Effector memory CD8-positive, alpha-beta T cell (primary cell): Measurements from ENCODE around the gene TLN1.

ENCODE experiments used
- ATAC-seq: fragments of 150-1000 bp; cut with Tn5 transposase; replicated peaks from 2 replicates; pipeline ENCODE4 v1.10.0; 2021; ENCODE audit warnings: mild to moderate bottlenecking, moderate library complexity
- DNase-seq, 3 experiments: peaks; one replicate each; pipeline ENCODE4 v3.0.0; 2021
- H3K27ac Mint-ChIP-seq, 2 donors: one replicate each; pipeline ENCODE4 v1.8.0; 2022; ENCODE audit warnings: mild to moderate bottlenecking in 2 of 2, mixed read lengths in 2 of 2, moderate library complexity in 2 of 2
- H3K27me3 Mint-ChIP-seq, 2 donors: one replicate each; pipeline ENCODE4 v1.8.0; 2022; ENCODE audit warnings: mixed read lengths in 2 of 2
- H3K36me3 Mint-ChIP-seq: one replicate; pipeline ENCODE4 v1.8.0; 2022; ENCODE audit warnings: mild to moderate bottlenecking, moderate library complexity, mixed read lengths; ENCODE audit not compliant: insufficient read depth
- H3K4me1 Mint-ChIP-seq, 2 donors: one replicate each; pipeline ENCODE4 v1.8.0; 2022; ENCODE audit warnings: low read depth in 2 of 2, mixed read lengths in 2 of 2
- H3K4me3 Mint-ChIP-seq, 2 donors: one replicate each; pipeline ENCODE4 v1.8.0; 2022; ENCODE audit warnings: mild to moderate bottlenecking in 2 of 2, mixed read lengths in 2 of 2, moderate library complexity in 2 of 2
- H3K9me3 Mint-ChIP-seq, 2 donors: one replicate each; pipeline ENCODE4 v1.8.0; 2022; ENCODE audit warnings: mixed read lengths in 2 of 2

TLN1 gene

DNA sequence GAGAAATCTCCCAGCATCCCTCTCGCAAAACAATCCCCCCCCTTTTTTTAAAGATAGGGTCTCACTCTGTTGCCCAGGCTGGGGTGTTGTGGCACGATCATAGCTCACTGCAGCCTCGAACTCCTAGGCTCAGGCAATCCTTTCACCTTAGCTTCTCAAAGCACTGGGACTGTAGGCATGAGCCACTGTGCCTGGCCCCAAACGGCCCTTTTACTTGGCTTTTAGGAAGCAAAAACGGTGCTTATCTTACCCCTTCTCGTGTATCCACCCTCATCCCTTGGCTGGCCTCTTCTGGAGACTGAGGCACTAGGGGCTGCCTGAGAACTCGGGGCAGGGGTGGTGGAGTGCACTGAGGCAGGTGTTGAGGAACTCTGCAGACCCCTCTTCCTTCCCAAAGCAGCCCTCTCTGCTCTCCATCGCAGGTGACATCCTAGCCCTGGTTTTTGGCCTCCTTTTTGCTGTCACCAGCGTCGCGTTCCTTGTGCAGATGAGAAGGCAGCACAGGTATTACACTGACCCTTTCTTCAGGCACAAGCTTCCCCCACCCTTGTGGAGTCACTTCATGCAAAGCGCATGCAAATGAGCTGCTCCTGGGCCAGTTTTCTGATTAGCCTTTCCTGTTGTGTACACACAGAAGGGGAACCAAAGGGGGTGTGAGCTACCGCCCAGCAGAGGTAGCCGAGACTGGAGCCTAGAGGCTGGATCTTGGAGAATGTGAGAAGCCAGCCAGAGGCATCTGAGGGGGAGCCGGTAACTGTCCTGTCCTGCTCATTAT lies 51.5 kb downstream of the TLN1 start:
- peaks cover 8% of the 10 kb centered on the region for H3K36me3 Mint-ChIP-seq
- DNase-seq (no peak), ATAC-seq (no peak)
- peaks cover 0 to 8% of the 10 kb centered on the region in 2 donors for H3K27me3 Mint-ChIP-seq
- no peaks in the 10 kb centered on the region for H3K9me3 Mint-ChIP-seq
- H3K4me1 Mint-ChIP-seq: peaks cover 4 to 11% of the 10 kb centered on the region in 2 donors
- no peak overlapping the region for H3K27ac Mint-ChIP-seq
- H3K4me3 Mint-ChIP-seq: no peak overlapping the region

DNA sequence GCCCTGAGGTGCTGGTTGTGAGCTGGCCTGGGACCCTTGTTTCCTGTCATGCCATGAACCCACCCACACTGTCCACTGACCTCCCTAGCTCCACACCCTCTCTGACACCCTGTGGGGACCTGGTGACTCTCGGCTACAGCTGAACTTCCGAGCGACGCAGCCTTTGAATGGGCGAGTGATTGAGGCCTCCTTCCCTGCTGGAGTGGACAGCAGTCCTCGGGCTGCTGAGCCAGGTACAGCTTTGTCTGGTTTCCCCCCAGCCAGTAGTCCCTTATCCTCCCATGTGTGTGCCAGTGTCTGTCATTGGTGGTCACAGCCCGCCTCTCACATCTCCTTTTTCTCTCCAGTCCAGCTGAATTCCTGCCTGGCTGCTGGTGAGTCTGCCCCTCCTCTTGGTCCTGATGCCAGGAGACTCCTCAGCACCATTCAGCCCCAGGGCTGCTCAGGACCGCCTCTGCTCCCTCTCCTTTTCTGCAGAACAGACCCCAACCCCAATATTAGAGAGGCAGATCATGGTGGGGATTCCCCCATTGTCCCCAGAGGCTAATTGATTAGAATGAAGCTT lies 52.1 kb downstream of the TLN1 start:
- Mint-ChIP-seq H3K4me1 (peaks cover 4 to 11% of the 10 kb centered on the region in 2 donors), H3K27ac (no peak overlapping the region), H3K27me3 (peaks cover 0 to 11% of the 10 kb centered on the region in 2 donors), H3K4me3 (no peak overlapping the region), H3K36me3 (peaks cover 6% of the 10 kb centered on the region), H3K9me3 (no peaks in the 10 kb centered on the region)
- no peak for ATAC-seq
- no peak for DNase-seq

DNA sequence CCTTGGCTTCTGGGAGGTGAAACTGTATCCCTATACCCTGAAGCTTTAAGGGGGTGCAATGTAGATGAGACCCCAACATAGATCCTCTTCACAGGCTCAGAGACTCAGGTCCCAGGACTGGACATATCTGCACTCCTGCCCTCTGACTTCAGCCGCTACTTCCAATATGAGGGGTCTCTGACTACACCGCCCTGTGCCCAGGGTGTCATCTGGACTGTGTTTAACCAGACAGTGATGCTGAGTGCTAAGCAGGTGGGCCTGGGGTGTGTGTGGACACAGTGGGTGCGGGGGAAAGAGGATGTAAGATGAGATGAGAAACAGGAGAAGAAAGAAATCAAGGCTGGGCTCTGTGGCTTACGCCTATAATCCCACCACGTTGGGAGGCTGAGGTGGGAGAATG lies 52.9 kb downstream of the TLN1 start:
- H3K36me3 Mint-ChIP-seq: peaks cover 3% of the 10 kb centered on the region
- DNase-seq (no peak), ATAC-seq (no peak)
- peaks cover 0 to 18% of the 10 kb centered on the region in 2 donors for H3K27me3 Mint-ChIP-seq
- no peaks in the 10 kb centered on the region for H3K9me3 Mint-ChIP-seq
- peak overlapping the region in 1 of 2 donors; percentile 55 for H3K27ac Mint-ChIP-seq
- no peak overlapping the region for H3K4me3 Mint-ChIP-seq
- peaks cover 4 to 16% of the 10 kb centered on the region in 2 donors for H3K4me1 Mint-ChIP-seq

DNA sequence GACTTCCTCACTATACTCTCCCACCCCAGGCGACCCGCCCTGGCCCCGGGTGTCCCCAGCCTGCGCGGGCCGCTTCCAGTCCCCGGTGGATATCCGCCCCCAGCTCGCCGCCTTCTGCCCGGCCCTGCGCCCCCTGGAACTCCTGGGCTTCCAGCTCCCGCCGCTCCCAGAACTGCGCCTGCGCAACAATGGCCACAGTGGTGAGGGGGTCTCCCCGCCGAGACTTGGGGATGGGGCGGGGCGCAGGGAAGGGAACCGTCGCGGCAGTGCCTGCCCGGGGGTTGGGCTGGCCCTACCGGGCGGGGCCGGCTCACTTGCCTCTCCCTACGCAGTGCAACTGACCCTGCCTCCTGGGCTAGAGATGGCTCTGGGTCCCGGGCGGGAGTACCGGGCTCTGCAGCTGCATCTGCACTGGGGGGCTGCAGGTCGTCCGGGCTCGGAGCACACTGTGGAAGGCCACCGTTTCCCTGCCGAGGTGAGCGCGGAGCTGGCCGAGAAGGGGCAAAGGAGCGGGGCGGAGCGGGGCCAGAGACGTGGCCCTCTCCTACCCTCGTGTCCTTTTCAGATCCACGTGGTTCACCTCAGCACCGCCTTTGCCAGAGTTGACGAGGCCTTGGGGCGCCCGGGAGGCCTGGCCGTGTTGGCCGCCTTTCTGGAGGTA lies 56.1 kb downstream of the TLN1 start:
- no peaks in the 10 kb centered on the region for H3K9me3 Mint-ChIP-seq
- ATAC-seq: peak; percentile 63

DNA sequence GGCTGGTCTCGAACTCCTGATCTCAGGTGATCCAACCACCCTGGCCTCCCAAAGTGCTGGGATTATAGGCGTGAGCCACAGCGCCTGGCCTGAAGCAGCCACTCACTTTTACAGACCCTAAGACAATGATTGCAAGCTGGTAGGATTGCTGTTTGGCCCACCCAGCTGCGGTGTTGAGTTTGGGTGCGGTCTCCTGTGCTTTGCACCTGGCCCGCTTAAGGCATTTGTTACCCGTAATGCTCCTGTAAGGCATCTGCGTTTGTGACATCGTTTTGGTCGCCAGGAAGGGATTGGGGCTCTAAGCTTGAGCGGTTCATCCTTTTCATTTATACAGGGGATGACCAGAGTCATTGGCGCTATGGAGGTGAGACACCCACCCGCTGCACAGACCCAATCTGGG lies 56.8 kb downstream of the TLN1 start:
- H3K27ac Mint-ChIP-seq: no peak overlapping the region
- no peaks in the 10 kb centered on the region for H3K9me3 Mint-ChIP-seq
- no peak for DNase-seq
- peaks cover 4 to 11% of the 10 kb centered on the region in 2 donors for H3K4me1 Mint-ChIP-seq
- H3K4me3 Mint-ChIP-seq: peak overlapping the region; percentile 27 to 82
- no peaks in the 10 kb centered on the region for H3K36me3 Mint-ChIP-seq
- peaks cover 0 to 20% of the 10 kb centered on the region in 2 donors for H3K27me3 Mint-ChIP-seq
- peak; percentile 7 for ATAC-seq

More for the DNA sequence above, 56.1 kb downstream of the TLN1 start:
- Mint-ChIP-seq H3K36me3 (no peaks in the 10 kb centered on the region), H3K4me3 (peak overlapping the region; percentile 69 to 82), H3K4me1 (peaks cover 4 to 11% of the 10 kb centered on the region in 2 donors), H3K27ac (no peak overlapping the region), H3K27me3 (peaks cover 0 to 20% of the 10 kb centered on the region in 2 donors)
- no peak for DNase-seq

DNA sequence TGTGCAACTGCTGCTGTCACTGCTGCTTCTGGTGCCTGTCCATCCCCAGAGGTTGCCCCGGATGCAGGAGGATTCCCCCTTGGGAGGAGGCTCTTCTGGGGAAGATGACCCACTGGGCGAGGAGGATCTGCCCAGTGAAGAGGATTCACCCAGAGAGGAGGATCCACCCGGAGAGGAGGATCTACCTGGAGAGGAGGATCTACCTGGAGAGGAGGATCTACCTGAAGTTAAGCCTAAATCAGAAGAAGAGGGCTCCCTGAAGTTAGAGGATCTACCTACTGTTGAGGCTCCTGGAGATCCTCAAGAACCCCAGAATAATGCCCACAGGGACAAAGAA lies 58.0 kb downstream of the TLN1 start:
- ATAC-seq (no peak), DNase-seq (no peak)
- H3K9me3 Mint-ChIP-seq: no peaks in the 10 kb centered on the region
- peak overlapping the region in 1 of 2 donors; percentile 38 for H3K27ac Mint-ChIP-seq
- H3K4me3 Mint-ChIP-seq: peak overlapping the region; percentile 27 to 40
- no peaks in the 10 kb centered on the region for H3K36me3 Mint-ChIP-seq
- peaks cover 4 to 10% of the 10 kb centered on the region in 2 donors for H3K4me1 Mint-ChIP-seq
- peaks cover 0 to 20% of the 10 kb centered on the region in 2 donors for H3K27me3 Mint-ChIP-seq

DNA sequence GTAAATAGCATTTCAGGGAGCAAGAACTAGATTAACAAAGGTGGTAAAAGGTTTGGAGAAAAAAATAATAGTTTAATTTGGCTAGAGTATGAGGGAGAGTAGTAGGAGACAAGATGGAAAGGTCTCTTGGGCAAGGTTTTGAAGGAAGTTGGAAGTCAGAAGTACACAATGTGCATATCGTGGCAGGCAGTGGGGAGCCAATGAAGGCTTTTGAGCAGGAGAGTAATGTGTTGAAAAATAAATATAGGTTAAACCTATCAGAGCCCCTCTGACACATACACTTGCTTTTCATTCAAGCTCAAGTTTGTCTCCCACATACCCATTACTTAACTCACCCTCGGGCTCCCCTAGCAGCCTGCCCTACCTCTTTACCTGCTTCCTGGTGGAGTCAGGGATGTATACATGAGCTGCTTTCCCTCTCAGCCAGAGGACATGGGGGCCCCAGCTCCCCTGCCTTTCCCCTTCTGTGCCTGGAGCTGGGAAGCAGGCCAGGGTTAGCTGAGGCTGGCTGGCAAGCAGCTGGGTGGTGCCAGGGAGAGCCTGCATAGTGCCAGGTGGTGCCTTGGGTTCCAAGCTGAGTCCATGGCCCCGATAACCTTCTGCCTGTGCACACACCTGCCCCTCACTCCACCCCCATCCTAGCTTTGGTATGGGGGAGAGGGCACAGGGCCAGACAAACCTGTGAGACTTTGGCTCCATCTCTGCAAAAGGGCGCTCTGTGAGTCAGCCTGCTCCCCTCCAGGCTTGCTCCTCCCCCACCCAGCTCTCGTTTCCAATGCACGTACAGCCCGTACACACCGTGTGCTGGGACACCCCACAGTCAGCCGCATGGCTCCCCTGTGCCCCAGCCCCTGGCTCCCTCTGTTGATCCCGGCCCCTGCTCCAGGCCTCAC lies 58.6 kb downstream of the TLN1 start, which contains the start of gene CA9:
CA9 (plus strand) TSS at position 797 of the 893 bp plus-strand sequence; CDS start at position 829, 32 bp downstream.
- H3K27ac Mint-ChIP-seq: peak within 1 kb of the TSS in 1 of 2 donors; percentile 38
- ATAC-seq: no peak
- H3K36me3 Mint-ChIP-seq: no peaks in the 10 kb centered on the region

DNA sequence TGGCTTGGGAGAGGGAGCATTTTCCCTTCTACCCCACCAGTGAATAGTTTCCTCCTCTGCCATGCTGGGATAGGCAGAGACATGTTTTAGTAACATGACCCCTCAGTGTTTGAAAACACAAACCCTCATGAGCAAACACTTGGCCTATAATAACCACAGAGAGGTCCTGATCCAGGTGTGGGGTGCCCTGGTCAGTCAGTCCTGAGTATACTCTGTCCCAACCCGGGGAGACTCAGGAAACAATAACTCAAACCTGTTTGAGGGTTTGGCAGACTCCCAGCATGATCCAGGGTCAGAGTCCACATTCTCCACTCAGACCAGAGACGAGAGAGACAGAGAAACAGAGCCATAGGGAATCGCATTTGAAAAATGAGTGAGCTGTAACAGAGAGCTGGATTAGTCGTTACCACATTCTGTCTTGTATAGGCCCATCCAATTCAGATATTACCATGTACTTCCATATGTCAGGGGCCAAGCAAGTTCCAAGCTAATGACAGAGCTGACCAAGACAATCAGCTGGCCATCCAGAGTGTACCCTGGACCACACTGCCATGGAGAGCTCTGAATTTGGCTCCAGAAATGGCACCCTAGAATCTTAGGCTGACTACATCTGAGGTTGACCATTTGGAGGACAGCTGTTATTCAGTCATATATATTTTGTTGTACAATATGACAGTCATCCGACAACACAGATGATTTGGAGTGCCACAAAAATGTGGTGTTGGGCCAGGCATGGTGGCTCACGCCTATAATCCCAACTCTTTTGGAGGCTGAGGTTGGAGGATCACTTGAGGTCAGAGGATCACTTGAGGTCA lies 62.5 kb downstream of the TLN1 start:
- ATAC-seq (no peak), DNase-seq (no peak)
- Mint-ChIP-seq H3K4me1 (peaks cover 9 to 10% of the 10 kb centered on the region in 2 donors), H3K27ac (no peak overlapping the region), H3K27me3 (peaks cover 0 to 6% of the 10 kb centered on the region in 2 donors), H3K36me3 (no peaks in the 10 kb centered on the region), H3K4me3 (no peak overlapping the region), H3K9me3 (no peaks in the 10 kb centered on the region)

More for the DNA sequence above, 58.6 kb downstream of the TLN1 start, which contains the start of gene CA9:
- Mint-ChIP-seq H3K4me3 (peak within 1 kb of the TSS; percentile 27 to 40), H3K4me1 (peaks cover 4 to 10% of the 10 kb centered on the region in 2 donors), H3K9me3 (no peaks in the 10 kb centered on the region), H3K27me3 (peaks cover 0 to 20% of the 10 kb centered on the region in 2 donors)
- no peak for DNase-seq

DNA sequence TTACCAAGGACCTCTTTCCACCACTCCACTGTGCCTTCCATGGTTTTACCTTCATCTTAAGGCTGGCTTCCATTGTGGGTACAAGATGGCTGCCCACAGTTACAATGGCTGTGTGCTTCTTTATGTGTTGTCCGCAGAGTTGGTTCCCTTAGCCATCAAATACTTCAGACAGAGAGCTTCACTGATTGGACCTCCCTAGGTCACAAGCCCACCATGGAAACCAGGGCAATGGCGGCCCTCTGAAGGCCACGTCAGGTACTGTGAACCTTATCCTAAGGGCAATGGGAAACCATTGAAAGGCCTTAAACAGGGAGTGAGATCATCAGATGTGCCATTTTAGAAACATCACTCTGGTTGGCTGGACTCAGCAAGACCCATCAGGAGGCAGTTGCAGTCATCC lies 64.1 kb downstream of the TLN1 start:
- Mint-ChIP-seq H3K4me1 (peaks cover 20 to 21% of the 10 kb centered on the region in 2 donors), H3K9me3 (no peaks in the 10 kb centered on the region), H3K36me3 (peaks cover 3% of the 10 kb centered on the region), H3K27me3 (no peaks in the 10 kb centered on the region), H3K4me3 (no peak overlapping the region), H3K27ac (no peak overlapping the region)
- ATAC-seq (no peak), DNase-seq (no peak)

DNA sequence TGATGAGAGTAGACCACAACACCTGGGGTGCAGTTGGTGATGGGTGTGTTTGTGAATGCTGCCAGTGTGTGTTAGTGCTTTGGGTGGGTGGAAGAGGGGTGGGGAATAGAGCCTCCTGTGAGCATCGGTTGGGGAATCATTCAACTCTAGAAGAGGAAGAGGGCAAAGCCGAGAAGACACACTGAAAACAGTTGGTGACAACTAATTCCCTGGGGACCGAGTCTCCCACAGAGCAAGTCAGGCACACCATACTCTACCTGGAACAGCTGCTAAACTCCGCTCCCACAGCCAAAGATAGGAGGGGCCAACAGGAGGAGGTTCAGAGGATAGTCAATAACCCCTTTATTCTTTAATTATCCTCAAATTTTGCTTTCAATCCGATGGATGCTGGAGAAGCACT lies 65.4 kb downstream of the TLN1 start:
- DNase-seq (no peak), ATAC-seq (no peak)
- Mint-ChIP-seq H3K4me1 (peaks cover 34 to 35% of the 10 kb centered on the region in 2 donors), H3K9me3 (no peaks in the 10 kb centered on the region), H3K36me3 (peaks cover 8% of the 10 kb centered on the region), H3K27me3 (no peaks in the 10 kb centered on the region), H3K4me3 (peak overlapping the region in 1 of 2 donors; percentile 89), H3K27ac (peak overlapping the region in 1 of 2 donors; percentile 61)

DNA sequence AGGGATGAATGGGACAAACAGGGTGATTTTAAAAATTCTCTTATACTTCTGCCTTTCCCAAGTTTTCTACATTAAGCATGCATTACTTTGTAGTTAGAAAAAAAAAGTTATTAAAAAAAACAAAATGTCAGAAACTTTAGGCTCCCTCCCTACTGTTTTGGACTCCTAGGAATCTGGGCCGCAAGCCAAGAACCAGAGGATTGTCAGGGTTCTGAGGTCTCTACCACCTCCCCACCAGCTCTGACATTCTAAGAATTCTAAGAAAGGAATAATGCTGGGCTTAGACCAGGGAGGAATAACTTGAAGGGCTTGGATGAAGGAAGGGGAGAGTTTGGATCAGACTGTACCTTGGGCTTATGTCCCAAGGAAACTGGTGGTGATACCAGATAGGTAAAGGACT lies 66.0 kb downstream of the TLN1 start:
- ATAC-seq: no peak
- peak overlapping the region in 1 of 2 donors; percentile 89 for H3K4me3 Mint-ChIP-seq
- H3K4me1 Mint-ChIP-seq: peaks cover 36% of the 10 kb centered on the region in 2 donors
- DNase-seq: no peak
- peaks cover 12% of the 10 kb centered on the region for H3K36me3 Mint-ChIP-seq
- H3K9me3 Mint-ChIP-seq: no peaks in the 10 kb centered on the region
- H3K27ac Mint-ChIP-seq: peak overlapping the region in 1 of 2 donors; percentile 61
- H3K27me3 Mint-ChIP-seq: no peaks in the 10 kb centered on the region

DNA sequence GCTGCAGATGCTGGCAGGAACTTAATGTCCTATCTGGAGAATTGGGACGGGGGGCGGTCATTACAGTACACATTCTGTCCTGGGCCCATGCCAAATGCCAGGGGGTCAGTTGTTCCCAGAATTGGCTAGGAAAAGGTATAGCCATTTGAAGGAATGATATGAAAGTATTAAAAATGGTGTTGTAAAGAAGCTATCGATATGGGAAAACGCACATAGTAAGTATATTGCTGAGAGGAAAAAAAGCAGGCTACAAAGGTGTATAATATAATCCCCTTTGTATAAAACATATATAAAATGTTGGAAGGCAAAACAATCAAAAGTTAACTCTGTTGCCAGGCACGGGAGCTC lies 66.5 kb downstream of the TLN1 start:
- no peak for ATAC-seq
- H3K4me3 Mint-ChIP-seq: peak overlapping the region; percentile 86 to 89
- H3K36me3 Mint-ChIP-seq: peaks cover 18% of the 10 kb centered on the region
- H3K27me3 Mint-ChIP-seq: no peaks in the 10 kb centered on the region
- H3K27ac Mint-ChIP-seq: peak overlapping the region; percentile 82 to 100
- H3K9me3 Mint-ChIP-seq: no peaks in the 10 kb centered on the region
- H3K4me1 Mint-ChIP-seq: peaks cover 42% of the 10 kb centered on the region in 2 donors
- DNase-seq: no peak
